GM20431 (cell line): ENCODE results near the gene PHF24.
"Not testable (repeated sequence)": the region's sequence is repeated elsewhere in the genome, so short reads cannot be mapped to it uniquely, and the experiment has no call there.

Experiments used
- in situ Hi-C: fragments of 300-500 bp; cut with MseI, MboI; formaldehyde crosslinking; loops from one replicate; pipeline ENCODE4 v1.15.0; 2020; ENCODE audit warnings: low sequenced_read_pairs; ENCODE audit not compliant: unreplicated experiment

Gene PHF24

GRCh38 chr9:34957492-34958410 lies at the start of gene PHF24:
TSS of gene PHF24 (plus strand) at chr9:34958285. CDS start at chr9:34971299, 13,014 bp downstream.
- in situ Hi-C loops = no loop called here

DNA sequence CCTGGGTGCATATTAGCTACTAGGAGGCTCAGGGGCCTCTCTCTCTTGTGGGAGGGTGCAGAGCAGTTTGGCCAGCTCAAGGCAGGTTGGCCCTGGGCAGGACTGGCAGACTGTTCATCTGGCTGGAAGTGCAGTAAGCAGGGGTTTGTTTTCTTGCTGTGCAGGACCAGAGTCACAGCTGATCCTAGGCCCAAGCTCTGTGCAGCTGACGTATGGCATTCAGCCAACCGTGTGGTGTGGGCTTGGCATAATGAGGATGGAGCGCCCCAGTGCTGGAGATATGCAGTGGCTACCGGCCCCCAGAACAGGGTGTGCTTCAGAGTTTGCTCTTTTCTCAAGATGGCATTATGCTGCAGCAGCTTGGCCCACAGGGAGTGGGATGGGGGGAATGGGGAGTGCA lies 31.0 kb upstream of the PHF24 start:
- in situ Hi-C loops = no loop called here

- in situ Hi-C loops = no loop called here
Observed at GRCh38 chr9:34928921-34929320, 29.2 kb upstream of the PHF24 start.

GRCh38 chr9:34929506-34930102 lies 28.5 kb upstream of the PHF24 start:
- in situ Hi-C loops = no loop called here

DNA sequence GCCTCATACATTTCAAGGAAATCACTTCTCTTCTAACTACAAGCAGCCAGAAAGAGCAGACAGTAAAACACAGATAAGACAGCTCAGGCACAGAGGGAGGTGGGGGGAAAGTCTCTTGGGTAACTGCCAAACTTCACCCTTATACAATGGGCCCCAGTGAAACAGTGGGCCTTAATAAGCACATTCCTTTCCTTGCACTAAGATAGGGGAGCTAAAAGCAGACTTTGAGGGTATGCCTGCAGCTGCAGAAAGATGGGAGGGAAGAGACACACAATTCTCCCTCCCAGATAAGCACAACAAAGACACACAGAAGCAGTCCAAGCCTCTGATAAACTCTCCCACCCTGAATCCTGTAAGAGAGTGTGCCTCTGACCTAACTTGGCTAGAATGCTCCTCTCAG lies 18.1 kb upstream of the PHF24 start:
- in situ Hi-C loops = not testable (repeated sequence)

- in situ Hi-C loops = no loop called here
Observed at GRCh38 chr9:34948451-34948850, 9.6 kb upstream of the PHF24 start.

GRCh38 chr9:34954225-34954624 lies 3.9 kb upstream of the PHF24 start:
- in situ Hi-C loops = no loop called here

DNA sequence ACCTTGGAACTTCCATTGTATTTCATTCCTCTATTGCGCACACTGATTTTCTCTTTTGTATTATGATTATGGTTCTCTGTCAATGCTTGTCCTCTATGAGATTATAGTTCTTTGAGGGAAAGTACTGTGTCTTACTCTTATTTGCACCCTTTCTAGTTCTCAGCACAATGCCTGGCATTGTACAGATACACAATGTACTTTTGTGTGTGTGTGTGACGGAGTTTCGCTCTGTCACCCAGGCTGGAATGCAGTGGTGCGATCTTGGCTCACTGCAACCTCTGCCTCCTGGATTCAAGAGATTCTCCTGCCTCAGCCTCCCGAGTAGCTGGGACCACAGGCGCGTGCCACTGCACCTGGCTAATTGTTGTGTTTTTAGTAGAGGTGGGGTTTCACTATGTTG lies 2.0 kb upstream of the PHF24 start:
- in situ Hi-C loops = not testable (repeated sequence)

DNA sequence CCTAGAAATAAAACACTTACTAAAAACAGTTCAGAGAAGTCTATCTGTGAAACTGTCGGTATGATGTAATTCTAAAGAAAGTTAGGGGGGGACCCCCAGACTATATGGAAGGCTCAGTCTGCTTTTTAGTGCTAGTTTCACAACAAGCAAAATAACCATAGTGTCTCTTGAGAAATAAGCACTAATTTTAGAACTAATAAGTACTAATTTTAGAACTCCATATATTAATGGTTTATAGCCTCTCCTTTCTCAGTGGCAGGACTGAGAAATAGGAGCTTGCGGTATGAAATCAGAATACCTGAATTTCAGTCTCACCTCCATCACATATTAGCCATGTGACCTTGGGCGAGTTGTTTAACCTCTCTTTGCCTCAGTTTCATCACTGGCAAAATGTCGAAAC lies 1.4 kb upstream of the PHF24 start:
- in situ Hi-C loops = no loop called here

DNA sequence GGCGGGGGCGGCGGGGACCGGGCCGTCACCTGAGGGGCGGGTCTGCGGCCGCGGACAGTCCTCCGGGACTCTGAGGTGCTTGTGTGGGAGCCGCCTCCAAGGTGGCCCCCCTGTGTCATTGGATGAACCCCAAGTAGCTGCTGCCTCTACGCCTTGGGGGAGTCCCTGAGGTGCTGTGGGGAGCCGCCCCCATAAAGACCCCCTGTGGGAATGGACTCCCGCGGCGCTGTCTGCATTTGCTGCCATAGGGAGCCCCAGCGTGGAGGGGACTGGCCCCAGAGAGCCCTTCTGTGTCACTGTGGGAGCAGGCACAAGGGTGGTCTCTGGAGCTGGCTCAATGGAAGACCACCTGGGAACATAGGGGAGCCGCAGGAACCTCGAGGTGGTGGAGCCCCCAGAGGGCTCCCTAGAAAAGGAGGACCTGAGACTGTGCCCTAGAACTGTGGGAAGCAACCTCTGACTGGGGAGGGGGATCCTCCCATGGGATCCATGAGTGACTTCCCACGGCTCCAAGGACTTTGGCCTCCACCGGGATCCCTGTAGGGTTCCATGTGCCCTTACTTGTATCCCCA lies 412 bp downstream of the PHF24 start:
- in situ Hi-C loops = no loop called here

- in situ Hi-C loops = no loop called here
Observed at GRCh38 chr9:34959461-34959860, 1.4 kb downstream of the PHF24 start.

- in situ Hi-C loops = no loop called here
Observed at GRCh38 chr9:34961574-34962490, 3.7 kb downstream of the PHF24 start.

DNA sequence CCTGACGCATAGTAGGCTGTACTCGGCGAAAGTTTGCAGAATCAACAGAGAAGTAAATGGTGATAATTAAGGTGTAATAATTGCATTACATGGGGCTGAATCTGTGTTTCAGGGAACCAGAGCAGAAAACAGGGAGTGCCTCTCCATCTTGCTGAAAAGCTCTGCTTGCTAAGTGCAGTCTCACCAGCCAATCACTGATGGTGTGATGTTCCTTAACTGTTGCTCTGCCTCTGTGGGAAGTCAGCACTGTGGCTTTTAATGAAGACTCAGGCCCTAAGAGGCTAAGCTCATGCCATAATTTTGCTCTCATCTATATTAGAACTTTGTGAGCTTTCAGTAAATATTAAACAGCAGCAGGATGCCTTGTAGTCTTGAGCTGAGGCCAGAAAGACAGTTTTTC lies 4.5 kb downstream of the PHF24 start:
- in situ Hi-C loops = no loop called here

DNA sequence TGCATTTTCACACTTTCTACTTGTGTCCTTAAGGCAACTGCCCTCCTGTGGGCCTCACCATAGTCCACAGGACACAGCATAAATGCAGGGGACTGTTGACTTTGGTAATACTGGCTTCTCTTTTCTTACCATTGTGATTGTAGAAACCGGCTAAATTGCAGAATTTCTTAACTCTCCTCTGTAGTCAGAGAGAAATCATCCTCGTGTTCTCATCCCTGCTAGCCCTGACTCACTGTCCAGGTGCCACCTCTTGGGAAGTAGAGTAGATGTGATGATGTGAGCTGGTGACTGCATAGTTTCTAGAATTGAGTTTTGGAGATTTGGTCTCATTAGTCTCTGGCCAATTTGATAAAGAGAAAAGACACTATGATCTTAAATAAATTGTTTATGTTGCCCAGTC lies 5.5 kb downstream of the PHF24 start:
- in situ Hi-C loops = no loop called here

GRCh38 chr9:34964458-34964857 lies 6.4 kb downstream of the PHF24 start:
- in situ Hi-C loops = no loop called here

- in situ Hi-C loops = no loop called here
Observed at GRCh38 chr9:34971146-34971811, 13.2 kb downstream of the PHF24 start.

GRCh38 chr9:34974664-34975063 lies 16.6 kb downstream of the PHF24 start:
- in situ Hi-C loops = no loop called here

GRCh38 chr9:34976441-34976840 lies 18.4 kb downstream of the PHF24 start:
- in situ Hi-C loops = no loop called here

DNA sequence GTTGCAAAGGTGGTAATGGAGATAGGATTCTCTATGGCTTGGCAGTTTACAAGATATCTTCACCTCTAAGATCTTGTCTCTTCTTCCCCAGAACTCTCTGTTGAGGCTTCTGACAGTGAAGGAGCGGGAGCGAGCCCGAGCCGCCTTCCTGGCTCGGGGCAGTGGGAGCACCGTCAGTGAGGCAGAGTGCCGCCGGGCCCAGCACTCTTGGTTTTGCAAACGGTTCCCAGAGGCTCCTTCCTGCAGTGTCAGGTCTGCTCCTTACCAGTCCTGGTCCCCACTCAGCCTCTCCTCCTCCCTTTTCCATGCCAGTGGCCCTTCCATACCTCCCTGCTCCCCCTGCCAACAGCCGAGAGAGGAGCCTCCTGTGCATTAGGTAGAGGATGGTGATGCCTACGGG lies 18.9 kb downstream of the PHF24 start:
- in situ Hi-C loops = no loop called here
